ENCODE measurements around the gene ATXN7L1.

DNA sequence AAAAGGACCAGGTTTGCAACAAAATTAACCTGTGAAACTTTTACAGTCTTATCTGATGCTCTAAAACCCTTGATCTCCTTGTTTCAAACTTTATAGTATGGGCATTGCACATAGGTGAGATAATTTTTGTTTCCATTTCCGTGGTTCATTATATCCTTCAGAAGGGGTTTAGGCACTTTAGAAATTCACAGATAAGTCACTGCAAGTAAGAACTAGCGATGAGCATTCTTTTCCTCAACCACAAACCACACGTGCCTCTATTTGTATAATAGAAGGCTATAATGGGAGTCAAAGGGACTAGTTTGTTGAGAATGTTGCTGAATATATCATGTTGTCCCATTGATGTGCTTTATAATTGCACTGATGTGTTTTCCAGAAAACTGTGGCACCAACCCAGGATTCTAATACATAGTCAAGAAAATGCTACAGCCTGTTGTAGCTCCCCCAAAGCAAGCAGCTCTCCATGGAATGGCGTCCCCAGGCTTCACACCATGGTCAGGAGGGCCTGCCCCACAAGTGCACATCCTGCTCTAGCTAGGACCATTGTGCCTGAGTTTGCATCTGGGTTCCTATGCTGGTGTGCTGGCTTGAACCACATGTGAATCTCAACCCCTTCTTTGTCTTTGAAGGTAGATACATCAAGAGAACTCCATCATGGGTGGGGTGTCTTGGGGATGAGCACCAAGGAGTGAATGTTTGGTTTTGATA is 14.0 kb upstream of the ATXN7L1 start:
- TF ChIP-seq CTCF (IDR thresholded peaks at IDR 0.05) (no peak), POLR2A (IDR thresholded peaks at IDR 0.05) (no peak)
